GM12878 (cell line): Measurements from ENCODE around the gene ZNF423.

Experiments
- CBX3 ChIP-seq: fragments of 200-600 bp; sonication (generic); IDR thresholded peaks from 2 replicates; pipeline ENCODE4 v1.6.1; 2016; ENCODE audit warnings: low read depth, borderline replicate concordance
- CEBPZ ChIP-seq: fragments of 150-350 bp; IDR thresholded peaks from 2 replicates; pipeline ENCODE4 v1.6.1; 2016; ENCODE audit warnings: low read depth, low read length
- CHD2 ChIP-seq: IDR thresholded peaks from 2 replicates; pipeline ENCODE4 v1.6.1; 2011; ENCODE audit warnings: low read depth, low read length, improper control_type of control experiment, borderline replicate concordance
- CTCF ChIP-seq, 3 experiments: IDR thresholded peaks in 2 of 3; conservative IDR thresholded peaks in 1 of 3; 2 replicates each; pipeline ENCODE4 v1.5.1; 2011; ENCODE audit warnings: low read depth in 3 of 3, low read length in 3 of 3, mild to moderate bottlenecking in 3 of 3, control low read depth in 2 of 3, moderate library complexity in 2 of 3, inconsistent platforms in 1 of 3, mixed read lengths in 1 of 3; ENCODE audit not compliant: control insufficient read depth in 2 of 3, insufficient read depth in 1 of 3; ENCODE audit errors: extremely low read depth in 1 of 3
- NFYA ChIP-seq: IDR thresholded peaks from 2 replicates; pipeline ENCODE4 v1.6.1; 2011; ENCODE audit warnings: low read depth, mild to moderate bottlenecking, low read length, improper control_type of control experiment, borderline replicate concordance
- NR2C2 ChIP-seq: IDR thresholded peaks from 2 replicates; pipeline ENCODE4 v1.6.1; 2011; ENCODE audit warnings: borderline replicate concordance, low read depth; ENCODE audit not compliant: control insufficient read depth, insufficient read length
- SIN3A ChIP-seq: IDR thresholded peaks from 2 replicates; pipeline ENCODE4 v1.6.1; 2012; ENCODE audit warnings: low read depth, low read length, improper control_type of control experiment
- TAF1 ChIP-seq: IDR thresholded peaks from 2 replicates; pipeline ENCODE4 v1.6.1; 2011; ENCODE audit warnings: mild to moderate bottlenecking, low read depth, low read length, borderline replicate concordance
- TBL1XR1 ChIP-seq: IDR thresholded peaks from 2 replicates; pipeline ENCODE4 v1.6.1; 2012; ENCODE audit warnings: low read depth, low read length, improper control_type of control experiment
- TF ChIP-seq, protein P1 (sequence below): IDR thresholded peaks from 2 replicates; pipeline ENCODE4 v1.6.1; 2012; ENCODE audit warnings: low read depth, low read length, improper control_type of control experiment

DNA sequence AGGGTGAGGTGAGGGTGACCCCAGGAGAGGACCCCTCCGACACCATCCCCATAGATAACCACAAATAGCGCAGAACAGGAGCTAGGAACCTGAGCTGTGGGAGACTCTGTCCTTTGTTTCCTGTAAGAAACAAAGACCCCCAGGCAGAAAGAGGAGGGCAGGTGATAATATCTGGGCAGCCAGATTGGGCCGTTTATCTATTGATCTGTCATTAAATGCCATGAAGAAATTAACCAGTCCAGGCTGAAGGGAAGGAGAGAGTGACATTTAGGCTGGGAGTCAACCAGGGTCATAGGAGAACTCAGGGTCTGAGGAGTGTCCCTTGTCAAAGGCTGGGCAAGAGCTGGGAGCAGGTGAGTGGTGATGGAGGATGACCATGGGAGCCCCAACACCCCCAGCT, 324.5 kb downstream of the ZNF423 start:
- TF ChIP-seq NR2C2 (no peak), CBX3 (no peak), CTCF (IDR thresholded peaks at IDR 0.05 in 2 of 3, conservative IDR thresholded peaks at IDR 0.05 in 1 of 3; ENCODE audit: control insufficient read depth in 2 of 3, extremely low read depth in 1 of 3, insufficient read depth in 1 of 3, low read depth in 3 of 3, low read length in 3 of 3) (no peak), TAF1 (no peak), CEBPZ (no peak), CHD2 (no peak), NFYA (no peak), SIN3A (no peak), TBL1XR1 (no peak)
- TF ChIP-seq, protein P1, sequence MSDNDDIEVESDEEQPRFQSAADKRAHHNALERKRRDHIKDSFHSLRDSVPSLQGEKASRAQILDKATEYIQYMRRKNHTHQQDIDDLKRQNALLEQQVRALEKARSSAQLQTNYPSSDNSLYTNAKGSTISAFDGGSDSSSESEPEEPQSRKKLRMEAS = no peak
